T follicular helper cell (primary cell): Measurements from ENCODE around the gene NDOR1.

Experiments
- DNase-seq: peaks from one replicate; pipeline ENCODE4 v3.0.0-alpha.2; 2020; ENCODE audit warnings: low read depth

The NDOR1 gene

DNA sequence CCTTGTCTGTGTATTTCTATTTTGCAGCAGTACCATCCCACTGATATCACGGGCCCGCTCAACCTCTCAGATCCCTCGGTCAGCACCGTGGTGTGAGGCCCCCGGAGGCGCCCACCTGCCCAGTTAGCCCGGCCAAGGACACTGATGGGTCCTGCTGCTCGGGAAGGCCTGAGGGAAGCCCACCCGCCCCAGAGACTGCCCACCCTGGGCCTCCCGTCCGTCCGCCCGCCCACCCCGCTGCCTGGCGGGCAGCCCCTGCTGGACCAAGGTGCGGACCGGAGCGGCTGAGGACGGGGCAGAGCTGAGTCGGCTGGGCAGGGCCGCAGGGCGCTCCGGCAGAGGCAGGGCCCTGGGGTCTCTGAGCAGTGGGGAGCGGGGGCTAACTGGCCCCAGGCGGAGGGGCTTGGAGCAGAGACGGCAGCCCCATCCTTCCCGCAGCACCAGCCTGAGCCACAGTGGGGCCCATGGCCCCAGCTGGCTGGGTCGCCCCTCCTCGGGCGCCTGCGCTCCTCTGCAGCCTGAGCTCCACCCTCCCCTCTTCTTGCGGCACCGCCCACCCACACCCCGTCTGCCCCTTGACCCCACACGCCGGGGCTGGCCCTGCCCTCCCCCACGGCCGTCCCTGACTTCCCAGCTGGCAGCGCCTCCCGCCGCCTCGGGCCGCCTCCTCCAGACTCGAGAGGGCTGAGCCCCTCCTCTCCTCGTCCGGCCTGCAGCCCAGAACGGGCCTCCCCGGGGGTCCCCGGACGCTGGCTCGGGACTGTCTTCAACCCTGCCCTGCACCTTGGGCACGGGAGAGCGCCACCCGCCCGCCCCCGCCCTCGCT lies 37.5 kb upstream of the NDOR1 start:
- no peak for DNase-seq

DNA sequence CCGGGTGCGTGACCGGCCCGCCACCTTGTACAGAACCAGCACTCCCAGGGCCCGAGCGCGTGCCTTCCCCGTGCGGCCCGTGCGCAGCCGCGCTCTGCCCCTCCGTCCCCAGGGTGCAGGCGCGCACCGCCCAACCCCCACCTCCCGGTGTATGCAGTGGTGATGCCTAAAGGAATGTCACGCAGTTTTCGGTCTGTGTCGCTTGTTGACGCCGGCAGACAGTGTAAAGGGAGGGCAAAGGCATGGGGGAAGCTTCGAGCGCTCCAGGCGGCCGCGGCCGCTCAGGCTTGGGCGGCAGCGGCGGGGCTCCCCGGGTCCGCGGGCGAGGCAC lies 37.0 kb upstream of the NDOR1 start:
- no peak for DNase-seq

DNA sequence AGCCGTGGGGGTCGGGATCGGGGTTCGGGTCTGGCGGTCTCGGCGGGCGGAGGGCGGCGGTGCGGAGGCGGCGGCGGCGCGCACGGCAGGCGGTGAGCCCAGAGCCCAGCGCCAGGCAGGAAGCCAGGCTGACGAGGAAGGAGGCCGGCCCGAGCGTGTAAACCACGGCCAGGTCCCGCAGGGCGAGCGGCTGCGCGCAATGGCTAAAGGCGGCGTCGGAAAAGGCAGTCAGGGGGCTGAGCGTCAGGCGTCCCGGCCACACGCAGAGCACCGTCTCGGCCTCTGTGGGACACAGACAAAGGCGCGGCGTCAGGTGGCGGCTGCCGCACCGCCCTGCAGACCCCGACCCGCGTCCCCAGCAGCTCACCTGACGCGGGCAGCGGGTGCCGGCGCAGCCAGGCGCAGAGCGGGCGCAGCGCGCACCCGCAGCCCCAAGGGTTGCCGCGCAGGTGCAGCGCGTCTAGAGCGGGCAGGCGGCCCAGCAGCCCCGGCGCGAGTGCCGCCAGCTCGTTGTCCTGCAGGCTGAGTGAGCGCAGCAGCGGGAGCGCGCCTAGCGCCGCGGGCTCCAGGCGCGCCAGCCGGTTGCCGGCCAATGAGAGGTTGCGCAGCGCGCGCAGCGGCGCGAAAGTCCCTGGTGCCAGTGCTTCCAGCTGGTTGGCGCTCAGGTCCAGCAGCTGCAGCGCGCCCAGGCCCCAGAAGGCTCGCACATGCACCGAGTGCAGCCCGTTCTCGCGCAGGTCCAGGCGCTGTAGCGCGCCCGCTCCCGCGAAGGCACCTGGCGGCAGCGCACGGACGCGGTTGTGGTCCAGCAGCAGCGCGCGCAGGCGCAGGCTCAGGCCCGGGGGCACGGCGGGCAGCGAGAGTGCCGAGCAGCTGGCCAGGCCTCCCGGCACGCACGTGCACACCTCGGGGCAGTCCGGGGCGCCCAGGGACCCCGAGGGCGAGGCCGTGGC lies 36.3 kb upstream of the NDOR1 start:
- no peak for DNase-seq

DNA sequence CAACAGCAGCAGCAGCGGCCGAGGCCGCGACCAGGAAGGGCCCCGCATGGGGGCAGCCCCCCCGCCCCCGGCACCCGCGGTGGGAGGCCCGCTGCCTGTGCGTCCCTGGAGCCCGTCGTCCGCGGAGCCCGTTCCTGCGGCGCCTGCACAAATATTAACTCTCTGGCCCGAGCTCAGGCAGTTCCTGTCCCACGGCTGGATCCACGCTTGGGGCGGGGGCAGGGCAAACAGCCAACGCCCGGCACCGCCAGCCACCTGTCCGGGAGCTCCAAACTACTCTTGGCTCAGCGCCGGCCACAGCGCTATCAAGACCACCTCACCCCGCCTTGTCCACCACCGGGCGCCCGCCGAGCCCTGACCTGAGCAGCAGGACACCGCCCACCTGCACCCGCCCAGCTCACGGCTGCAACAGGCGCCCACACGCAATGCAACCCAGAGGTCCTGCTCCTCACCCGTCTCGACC lies 35.6 kb upstream of the NDOR1 start, which contains the start of gene LRRC26:
TSS of gene LRRC26 (minus strand) at position 156 of the 463 bp plus-strand sequence. CDS start at position 48, 108 bp downstream.
- no peak for DNase-seq

DNA sequence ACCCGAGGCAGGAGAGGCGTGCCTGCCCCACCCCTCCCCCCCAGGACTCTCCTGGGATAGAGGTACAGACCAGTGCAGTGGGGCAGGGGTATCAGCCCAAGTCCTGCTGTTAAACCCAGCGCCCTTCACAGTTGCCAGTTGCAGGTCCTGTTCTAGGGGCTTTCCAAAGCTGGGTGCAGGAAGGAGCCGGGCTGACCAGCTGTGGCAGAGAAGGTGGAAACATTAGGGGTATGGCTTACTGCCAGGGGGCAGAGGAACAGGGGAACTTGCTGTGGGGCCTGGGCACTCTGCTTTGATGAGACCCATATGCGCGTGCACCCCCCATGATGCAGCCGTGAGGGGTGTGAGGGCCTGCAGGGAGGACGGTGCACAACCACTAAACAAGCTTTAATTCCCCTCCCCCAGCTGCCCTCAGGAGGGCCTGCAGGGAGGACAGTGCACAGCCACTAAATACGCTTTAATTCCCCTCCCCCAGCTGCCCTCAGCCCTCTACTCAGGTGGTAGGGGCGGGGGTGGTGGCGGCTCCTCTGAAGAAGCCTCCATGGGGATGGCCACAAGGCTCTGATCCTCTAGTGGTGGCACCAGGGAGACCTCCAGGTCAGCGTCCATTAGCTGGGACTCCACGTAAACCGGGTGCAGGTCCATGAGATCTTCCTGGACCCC lies 34.9 kb upstream of the NDOR1 start:
- DNase-seq = no peak

DNA sequence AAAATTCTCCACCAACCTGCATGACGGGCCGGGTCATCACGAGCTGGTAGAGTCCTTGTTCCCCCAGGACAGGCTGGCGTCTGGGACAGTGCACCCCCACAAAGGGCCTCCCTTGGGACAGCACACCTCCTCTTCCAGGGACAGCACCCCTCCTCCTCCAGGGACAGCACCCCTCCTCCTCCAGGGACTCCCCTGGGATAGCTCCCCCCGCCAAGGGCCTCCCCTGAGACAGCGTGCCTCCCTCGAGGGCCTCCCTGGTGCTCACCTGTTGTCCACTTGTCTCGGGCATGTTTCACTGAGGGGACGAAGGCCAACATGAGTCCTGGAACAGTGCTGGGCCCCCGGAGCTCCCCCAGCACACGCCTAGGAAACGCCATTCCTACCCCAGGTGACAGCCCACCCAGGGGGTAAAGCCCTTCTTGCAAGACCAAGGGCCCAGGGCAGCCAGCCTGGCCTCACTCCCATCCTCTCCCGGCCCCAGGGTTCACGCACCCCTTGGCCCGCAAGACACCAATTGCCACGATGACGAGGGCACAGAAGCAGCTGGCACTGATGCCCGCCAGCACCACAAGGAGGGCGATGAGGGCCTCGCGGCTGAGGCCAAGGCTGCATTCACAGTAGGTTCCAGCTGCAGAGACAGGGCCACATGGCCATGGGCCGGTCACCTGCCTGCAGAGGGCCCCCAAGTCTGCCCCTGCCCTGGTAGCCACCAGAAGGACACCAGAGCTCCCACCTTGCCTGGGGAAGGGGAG lies 34.2 kb upstream of the NDOR1 start:
- no peak for DNase-seq

DNA sequence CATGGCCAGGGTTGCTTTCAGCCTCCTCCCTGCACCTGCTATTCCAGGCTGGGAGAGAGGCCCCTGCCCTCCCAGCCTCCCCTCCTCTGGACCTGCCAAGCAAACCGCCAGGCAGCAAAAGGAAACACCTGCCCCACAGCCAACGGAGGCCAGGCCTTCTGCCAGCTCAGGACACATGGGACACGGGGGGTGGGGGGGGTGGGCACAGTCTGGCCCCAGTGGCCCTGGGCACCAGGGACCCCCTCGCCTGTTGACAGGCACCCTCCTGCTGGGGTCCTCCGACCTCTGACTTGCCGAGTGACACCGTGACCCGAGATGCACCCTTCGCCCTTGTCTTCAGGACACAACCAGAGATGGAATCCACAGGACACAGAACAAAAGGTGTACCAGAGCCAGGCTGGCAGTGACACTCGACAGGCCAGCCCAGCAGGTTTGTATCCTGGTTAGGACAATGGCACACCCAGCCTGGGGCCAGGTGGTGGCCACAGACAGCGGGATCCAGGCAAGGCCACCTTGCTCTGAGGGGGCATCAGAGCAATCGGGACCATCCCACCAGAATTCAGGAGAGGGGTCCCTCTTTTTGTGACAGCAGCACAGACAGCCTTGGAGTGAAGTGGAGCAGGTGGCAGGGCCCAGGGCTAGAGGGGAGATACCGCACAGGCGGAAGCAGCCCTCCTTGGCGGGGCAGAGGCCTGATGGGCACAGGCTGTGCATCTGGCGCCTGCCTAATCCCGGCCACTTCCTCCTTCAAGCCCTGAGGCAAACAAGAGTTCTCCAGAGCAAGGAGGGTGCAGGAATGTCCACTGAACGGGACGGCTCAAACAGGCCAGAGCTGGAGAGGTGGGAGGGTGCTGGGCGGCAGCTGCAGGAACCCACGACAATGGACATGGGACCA lies 32.4 kb upstream of the NDOR1 start:
- DNase-seq = no peak

DNA sequence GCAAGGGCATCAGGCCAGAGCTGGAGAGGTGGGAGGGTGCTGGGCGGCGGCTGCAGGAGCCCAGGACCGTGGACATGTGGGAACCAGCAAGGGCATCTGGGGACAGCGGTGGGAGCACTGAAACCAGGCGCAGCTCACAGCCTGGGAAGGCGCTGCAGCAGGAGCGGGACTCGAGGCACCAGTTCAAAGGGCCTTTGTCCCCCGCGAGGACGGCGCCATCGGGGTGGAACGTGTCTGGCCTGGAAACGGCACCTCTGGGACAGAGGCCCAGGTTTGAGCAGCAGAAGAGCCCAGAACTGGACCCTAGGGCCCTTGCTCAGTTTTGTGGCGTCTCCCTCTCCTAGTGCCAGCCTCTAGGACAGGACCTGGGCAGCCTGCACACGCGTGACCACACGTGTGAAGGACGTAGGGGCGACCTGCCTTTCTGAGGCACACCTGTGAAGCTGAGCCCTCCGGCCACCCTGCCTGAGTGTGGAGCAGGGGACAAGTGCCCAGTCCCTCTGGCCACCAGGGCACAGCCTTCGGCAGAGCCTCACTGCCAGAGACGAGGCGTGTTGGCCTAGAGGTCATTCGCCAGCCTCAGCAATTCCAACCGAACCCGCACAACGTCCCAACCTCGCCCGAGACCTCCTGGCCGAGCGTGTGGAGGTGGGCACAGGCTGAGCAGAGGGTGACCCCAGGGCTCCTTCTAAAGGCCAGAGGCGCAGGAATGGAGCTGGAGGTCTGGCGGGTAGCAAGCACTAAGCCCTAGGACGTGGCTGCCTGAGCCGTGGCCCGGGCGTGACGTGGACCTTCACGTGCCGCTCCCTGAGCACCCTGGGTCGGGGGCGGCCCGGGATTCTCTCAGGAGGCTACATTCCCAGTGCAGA lies 31.5 kb upstream of the NDOR1 start:
- no peak for DNase-seq

DNA sequence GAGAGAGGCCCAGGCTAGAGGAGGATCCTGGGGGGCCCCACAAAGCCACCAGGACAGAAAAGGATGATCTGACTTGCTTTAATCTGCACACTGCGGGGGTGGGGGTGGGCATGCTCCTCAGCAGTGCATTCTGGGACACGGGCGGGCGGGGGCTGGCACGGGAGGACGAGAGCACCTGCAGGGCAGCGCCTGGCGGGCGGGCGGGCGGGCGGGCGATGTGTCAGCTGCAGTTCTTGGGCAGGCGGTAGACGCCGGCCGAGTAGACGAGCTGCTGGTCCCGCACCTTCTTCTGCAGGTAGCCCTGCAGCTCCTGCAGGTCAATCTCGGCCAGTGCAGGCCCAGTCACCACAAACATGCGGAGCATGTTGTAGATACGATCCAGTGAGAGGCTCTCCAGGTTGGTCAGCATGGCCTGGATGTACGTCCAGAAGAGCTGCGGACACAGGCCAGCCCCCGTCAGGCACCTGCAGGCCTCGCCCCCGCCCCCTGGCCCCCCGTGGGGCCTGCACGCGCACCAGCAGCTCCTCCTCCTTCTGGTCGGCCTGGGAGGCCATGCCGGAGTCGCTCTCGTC lies 30.7 kb upstream of the NDOR1 start:
- DNase-seq = no peak

DNA sequence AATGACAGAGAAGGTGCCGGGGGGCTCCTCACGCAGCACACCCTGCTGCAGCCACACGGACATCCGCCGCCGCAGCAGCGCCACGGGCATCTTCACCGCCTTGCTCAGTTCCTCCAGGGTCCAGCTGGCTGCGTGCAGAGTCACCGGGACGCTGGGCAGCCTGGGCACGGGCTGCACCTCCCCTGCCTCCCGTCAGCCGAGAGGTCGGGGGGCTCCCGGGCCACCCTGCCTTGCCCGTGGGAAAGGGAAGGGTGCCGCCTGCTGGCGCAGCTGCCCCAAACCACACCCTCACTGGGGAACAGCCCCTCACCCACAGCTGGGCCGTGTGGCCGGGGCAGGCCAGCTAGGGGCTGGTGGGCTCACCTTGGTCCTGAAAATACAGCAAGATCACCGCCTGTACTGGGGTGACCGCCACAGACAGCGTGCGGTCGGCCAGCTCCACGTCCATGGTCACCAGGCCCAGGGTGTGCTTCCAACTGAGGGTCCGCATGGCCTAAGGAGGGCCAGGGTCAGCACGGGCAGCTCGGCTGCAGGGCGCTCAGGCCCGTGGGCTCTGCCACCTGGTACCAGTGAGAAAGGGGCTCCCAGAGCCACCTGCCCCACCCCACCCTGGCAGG lies 30.0 kb upstream of the NDOR1 start:
- no peak for DNase-seq

DNA sequence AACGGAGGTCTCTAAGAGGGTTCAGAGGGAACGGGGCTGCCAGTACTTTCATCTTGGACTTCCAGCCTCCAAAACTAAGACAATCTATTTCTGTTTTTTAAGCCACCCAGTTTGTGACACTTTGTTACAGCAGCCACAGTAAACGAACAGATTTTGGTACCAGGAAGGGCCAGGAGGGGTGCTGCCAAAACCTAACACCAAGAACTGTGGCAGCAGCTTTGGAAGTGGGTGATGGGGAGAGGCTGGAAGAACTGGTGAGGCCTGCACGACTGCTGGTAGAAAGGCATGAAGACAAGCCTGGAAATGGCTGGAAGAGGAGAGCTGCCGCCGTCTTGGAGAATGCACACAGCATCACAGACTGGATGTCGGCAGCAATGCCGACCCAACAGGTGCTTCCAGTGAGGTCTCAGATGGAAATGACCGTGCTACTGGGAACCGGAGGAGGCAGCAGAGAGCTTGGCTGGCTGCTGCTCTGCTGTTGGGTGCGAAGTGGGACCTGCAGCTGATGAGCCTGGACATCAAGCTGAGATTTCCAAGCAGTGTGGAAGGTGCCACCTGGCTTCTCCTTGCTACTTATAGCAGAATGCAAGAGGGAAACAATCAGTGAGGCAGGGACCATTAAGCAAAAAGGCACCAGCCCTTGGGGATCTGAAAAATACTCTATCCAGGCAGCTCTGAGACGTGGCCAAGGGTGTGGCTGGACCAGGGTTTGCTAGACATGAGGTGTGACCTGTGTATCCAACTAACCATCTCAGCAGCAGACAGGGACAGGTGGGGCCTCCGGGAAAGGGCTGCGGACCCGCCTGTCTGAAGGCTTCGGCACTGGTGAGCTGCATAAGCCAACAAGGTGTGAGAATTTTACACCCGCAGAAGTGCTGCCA lies 29.0 kb upstream of the NDOR1 start:
- DNase-seq = no peak

DNA sequence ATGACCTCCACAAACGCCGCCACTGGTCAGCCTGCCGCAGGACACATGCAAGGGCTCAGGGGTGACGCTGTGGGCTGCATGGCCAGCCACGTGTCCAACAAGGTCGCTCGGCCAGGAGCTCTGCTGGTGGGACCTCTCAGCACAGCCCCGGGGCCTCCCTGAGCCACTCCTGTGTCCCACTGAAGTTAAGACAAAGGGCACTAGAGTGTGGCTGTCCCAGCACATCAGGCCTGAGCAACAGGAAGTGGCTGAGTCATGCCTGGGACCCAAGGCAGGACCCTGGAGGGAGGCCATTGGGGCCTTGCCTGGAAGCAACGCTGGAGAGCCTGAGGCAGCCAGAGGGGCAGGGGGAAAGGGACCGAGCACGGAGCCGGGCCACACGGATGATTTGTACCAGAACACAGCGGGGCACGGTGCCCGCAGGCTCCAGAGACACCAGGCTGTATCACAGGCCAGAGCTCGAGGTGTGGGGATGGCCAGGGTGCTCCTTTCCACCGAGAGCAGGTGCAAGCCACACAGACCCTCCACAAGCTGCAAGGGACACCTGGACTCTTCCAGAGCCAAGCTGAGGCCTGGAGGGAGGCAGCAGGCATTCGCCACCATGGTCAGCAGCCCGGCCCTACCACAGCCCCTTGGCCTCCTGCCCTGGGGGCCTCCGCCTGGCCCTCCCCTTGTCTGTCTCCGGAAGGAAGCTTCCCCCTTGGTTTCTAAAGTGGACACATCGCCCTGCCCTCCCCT lies 27.1 kb upstream of the NDOR1 start:
- no peak for DNase-seq

DNA sequence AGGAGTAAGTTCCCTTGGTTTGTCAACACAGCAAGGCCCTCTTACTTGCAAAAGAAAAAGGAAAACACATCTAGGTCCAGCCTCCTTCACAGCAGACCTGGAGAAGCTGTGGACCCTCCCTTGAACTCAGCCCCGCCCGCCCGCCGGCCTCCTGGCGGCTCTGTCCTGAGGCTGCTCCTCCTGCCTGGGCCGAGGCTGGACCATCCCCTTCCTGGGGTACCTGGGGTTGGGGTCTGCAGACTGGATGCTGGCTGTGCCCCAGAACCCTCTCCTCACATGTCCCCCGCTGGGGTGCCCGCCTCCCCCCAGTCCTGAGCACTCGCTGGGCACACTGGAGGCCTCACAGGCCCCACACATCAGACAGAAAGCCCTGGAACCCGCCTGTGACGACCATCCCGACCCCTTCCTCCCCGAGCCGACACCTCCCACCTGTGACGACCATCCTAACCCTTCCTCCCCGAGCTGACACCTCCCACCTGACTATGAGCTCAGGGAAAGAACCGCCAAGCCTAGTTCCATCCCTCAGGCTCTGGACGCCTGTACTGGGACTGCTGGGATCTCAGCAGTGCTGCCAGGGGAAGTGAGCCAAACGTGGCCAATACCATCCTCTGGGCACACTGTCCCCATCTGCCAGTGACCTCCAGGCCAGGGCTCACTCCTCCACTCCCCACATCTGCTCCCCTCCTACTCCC lies 26.4 kb upstream of the NDOR1 start:
- no peak for DNase-seq

DNA sequence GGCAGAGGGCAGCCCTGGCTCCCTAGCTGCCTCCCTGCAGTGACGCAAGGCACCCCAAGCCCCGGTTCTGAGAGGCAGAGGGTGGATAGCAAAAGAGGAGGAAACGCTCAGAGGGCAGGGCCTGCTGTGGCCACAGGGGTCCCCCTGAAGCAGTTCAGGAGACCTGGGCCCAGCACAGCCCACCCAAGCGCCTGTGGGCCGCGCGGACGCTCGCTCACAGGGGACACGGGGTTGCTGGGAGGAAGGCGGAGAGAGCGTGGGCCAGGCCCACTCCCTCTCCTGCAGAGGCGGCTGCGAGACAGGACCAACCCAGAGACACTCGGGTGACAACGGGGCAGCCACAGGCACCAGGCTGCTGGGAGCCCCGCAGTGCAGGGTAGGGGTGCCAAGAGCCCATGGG lies 25.7 kb upstream of the NDOR1 start:
- no peak for DNase-seq

DNA sequence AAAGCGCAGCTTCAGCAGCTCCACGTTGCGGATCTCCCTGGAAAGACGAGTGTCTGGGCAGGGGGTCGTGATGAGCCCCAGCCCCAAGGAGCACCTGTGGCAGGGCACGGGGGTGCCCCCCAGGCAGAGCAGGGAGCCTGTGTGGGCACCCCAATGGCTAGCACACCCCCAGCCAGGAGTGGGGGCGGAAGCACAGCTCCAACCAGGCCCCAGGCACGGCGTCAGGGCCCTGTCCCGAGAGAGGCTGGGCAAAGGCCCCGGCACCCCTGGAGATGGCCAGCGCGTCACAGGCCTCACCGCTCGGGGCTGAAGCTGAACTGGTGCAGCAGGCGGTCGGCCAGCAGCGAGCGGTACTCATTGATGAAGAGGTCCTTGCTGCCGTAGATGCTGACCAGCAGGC lies 25.0 kb upstream of the NDOR1 start:
- no peak for DNase-seq

DNA sequence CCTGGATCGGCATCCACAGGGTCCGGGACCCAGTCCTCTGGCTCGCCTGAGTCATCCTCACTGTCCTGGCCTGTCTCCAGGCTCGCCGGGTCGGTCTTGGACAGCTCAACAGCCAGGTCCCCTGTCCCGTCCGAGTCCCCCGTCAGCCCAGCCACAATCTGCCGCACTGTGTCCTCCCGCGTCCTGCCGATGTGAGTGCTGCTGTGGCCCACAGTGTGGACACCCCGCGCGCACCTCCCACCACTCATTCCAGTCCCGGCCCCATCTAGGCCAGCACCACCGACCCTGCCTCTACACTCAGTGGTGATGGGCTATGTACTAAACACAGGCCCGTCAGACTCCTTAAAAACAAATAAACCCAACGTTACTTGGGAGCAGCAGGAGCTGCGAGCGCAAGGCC lies 23.8 kb upstream of the NDOR1 start:
- no peak for DNase-seq
